Measurements from ENCODE around the gene CDH7.

Gene CDH7

DNA sequence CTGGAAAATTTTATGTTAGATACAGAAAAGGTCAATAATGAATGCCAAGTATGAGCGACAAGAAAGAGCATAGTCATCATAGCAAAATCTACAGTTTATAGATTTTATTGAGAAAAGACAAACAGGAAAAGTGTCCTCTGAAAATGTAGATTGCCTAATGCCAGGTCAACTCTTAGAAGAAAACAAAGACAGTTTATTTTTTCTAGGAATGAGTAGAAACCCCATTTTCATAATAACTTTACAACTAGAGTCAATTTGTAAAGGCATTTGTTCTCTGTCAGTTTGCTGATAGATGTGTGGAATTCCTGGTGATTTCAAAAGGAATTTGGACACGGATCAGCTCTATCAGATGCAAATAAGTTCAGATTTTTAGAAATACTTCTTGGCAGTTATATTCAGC lies 16.6 kb downstream of the CDH7 start:
- DNase-seq (ENCODE audit: low read depth), result no peak

DNA sequence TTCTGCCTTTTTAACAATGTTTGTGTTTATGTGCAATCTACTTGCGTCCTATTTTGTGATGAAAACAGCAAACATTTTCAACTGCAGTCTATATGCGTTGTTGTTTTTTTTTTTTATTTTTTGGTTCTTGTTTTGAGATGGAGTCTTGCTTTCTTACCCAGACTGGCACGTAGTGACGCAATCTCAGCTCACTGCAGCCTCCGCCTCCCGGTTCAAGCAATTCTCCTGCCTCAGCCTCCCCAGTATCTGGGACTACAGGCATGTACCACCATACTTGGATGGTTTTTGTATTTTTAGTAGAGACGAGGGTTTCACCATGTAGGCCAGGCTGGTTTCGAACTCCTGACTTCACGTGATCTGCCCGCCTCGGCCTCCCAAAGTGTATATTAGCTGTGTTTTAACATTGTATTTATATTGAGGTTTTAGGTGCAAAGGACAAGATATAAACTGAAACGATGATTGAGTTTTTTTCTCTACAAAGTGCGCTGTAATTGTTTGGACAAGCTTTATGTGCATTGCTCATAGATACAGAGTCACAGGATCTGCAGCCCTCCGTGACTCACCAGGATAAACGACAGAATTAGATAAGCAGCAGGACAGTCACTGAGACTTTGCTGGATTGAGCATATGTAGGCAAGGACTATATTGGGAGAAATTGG lies 17.4 kb downstream of the CDH7 start:
- DNase-seq (ENCODE audit: low read depth), result no peak

DNA sequence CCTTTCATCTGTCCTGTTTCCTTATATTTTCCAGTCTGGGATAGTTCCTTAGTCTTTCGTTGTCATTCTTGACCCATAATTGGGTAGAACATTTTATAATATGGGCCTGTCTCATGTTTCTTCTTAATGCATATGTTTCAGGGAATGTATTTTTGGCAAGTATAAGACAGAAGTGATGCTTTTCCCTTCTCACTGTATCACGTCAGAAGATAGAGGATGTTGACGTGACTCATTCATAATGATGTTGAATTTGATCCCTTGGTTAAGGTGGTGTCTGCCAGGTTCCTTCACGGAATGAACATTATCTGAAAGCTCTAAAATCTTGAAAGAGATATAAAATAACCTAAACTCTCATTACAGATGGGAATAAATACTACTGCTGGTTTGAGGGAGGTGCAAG lies 18.8 kb downstream of the CDH7 start:
- DNase-seq (ENCODE audit: low read depth), result no peak

DNA sequence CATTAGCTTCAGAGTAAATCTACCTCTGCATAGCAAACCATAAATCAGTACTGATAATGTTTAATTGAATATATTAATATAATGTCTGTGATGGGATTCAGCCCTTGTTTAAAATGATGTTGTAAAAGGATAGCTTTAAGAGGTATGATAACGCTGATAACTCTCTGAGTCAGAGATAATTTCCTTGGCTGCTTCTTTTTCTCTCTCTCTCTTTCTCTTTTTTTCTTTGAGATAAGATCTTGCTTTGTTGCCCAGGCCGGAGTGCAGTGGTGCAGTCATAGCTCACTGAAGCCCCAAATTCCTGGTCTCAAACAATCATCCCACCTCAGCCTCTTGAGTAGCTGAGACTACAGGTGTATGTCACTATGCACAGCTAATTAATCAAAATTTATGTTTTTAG lies 35.7 kb downstream of the CDH7 start:
- no peak for DNase-seq (ENCODE audit: low read depth)

DNA sequence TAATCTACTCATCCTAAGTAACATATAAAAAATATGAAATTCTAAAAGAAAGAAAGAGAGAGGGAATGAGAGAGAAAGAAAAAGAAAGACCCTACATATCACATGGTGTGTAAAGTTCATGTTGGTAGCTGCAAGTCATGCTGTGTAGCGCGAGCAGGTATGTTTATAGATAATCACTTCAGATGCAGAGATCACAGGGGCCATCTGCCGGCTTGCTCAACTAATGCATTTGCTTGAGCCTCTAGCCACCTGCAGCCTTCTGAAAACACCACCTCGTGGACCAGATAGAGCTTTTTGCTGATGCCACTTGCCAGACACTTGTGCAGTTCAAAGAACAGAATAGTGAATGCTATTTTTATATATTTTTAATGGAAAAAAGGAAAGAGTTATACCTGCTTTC lies 37.6 kb downstream of the CDH7 start:
- DNase-seq (ENCODE audit: low read depth), result no peak

DNA sequence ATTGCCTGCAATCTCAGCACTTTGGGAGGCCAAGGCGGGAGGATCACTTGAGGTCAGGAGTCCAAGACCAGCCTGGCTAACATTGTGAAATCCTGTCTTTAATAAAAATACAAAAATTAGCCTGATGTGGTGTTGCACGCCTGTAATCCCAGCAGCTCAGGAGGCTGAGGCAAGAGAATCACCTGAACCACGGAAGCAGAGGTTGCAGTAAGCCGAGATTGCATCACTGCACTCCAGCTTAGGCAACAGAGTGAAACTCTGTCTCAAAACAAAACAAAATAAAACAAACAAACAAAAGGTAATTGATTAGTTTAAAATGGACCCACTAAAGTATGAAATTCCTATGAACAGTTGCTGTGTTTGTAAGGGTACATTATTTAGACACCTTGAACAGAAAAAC lies 39.8 kb downstream of the CDH7 start:
- DNase-seq (ENCODE audit: low read depth), result no peak

DNA sequence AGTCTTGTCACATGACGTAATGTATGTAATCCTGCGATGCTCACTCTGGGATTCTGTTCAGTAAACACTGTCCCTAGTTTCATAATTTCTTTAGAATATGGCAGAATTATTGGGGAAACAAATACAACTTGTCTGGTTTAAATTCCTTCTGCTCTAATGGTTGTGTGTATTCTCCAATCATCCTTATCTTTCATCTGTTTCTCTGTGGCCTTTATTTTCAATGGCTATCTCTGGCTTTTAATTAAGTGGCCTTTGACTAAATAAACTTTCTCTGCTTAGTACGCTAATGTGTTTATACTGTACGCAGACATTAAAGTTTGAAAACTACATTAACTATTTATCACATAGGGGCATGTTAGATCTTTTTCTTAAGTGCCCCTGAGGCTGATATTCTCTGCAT lies 40.9 kb downstream of the CDH7 start:
- DNase-seq (ENCODE audit: low read depth), result no peak

DNA sequence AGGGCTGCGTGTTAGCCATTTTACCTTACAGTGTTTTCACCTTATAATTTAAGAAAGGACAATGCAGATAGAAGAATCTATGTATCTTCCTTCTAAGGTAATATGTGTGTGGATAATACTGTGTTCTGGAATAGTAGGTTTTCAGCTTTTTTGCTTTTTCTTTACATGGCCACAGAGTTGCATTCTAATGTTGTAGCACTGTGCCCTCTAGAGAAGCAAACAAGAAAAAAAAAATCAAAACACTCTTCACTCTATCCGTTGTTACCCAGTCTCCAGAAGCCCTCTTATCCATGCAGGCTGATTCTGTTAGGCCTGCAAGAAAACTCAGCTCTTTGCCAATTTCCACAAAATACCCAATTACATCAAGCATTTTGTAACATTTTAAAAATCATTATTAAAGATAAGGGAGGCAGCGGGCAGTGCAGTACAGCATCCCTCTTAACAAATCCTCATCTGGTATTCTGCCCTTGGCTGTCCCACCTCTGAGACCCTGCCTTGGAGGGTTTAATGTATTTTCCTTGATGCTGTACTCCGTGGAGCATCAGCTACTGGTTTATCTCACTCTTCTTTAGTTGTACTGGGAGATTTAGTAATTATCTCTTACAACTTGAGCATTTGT lies 41.8 kb downstream of the CDH7 start:
- DNase-seq (ENCODE audit: low read depth), result no peak

DNA sequence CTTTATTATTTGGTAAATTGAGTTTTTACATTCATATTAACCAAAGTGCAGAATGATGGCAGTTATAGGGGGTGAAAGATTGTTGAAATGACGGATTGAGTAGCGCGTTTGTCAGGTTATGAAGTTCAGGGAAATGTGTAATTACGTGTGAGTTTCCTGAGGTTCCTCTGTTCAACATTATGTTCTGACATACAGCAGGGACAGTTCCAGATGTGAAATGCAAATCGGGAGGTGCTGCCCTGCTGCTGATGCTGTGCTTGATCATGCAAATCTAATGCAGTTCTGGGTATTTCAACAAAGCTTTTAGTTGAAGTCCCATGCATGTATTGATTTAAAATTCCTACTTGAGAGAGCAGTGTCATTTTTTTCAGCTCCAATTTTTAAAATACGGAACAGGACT lies 57.9 kb downstream of the CDH7 start:
- no peak for DNase-seq (ENCODE audit: low read depth)

DNA sequence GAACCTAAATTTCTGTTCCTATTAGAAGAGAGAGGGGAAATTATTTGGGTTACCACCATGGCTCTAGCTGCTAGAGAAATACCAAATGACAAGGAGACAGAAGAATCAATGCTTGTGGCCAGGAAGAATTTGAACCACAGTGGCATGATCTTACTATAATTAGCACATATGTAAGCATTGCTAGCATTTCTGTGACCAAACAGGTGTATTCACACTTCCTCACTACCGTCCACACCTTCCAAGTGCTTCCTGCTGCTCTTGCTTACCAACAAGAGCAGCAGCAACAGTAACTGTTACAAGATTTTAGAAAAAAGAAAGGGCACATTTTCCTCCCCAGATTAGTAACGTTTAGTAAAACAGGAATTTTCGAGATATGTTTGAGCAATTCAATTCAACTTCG lies 60.5 kb downstream of the CDH7 start:
- no peak for DNase-seq (ENCODE audit: low read depth)

DNA sequence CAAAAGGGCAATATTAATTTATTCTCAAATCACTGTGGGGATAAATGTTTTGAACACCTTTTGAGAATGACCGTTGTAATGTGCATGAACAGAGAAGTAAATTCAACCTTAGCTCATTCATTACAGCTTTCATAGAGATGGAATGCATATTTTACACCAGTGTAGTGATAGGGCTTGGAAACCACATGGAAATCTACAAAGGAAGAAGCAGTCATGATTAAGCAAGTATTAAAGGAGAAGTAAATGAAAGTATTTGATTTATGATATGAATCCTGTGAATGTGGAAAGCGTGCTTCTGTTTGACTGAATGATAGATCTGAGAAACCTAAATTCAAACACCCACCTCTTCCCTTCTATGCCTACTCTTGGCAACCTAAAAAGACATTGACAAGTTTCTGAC lies 64.7 kb downstream of the CDH7 start:
- no peak for DNase-seq (ENCODE audit: low read depth)

DNA sequence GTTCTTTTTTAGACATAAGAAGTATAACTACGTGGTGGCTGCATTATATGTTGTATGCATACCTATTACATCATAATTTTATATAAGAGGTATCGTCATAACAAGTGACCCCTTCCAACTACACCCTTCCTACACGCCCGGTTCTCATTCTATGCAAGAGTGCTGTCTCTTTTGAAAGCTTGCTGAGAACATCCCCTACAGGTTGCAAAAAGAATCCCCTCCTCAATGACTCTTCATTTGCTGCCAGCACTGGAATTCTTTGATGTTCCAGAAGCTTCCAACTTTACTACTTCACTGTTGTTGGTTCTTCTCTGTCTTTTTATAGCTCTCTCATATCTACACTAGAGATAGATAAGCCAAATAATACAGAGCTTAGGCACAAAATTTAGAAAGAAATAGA lies 66.4 kb downstream of the CDH7 start:
- no peak for DNase-seq (ENCODE audit: low read depth)

DNA sequence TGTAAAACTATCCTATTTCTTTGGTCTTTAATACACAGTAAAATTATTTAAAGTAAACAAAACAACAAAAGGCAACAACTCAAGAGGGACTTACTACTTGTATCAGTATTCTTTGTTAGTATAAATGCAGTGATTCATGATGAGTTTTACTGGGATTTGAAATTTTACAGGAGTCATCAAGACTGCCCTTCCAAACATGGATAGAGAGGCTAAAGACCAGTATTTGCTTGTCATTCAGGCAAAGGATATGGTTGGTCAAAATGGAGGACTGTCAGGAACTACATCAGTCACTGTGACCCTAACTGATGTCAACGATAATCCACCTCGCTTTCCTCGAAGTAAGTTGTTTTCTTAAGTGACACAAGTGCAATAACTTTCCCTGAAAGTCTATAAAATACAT lies 71.1 kb downstream of the CDH7 start:
- no peak for DNase-seq (ENCODE audit: low read depth)

DNA sequence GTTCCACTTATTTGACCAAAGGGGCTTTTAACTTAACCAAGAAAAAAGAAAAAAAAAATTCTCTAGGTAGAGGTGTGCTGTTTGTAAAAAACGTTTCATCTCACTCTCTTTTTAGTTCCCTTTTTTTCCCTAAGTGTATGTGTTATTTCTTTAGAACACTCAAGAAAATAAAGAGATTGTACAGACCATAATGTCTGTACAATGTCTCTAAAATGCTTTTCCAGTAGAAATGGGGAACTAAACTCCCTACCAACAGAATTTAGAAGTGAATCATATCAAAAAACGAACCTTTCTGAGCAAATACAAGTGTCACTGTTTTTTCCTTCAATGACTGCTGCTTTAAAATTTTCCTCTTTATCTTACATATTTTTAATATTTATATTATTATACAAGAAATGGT lies 72.0 kb downstream of the CDH7 start:
- no peak for DNase-seq (ENCODE audit: low read depth)

DNA sequence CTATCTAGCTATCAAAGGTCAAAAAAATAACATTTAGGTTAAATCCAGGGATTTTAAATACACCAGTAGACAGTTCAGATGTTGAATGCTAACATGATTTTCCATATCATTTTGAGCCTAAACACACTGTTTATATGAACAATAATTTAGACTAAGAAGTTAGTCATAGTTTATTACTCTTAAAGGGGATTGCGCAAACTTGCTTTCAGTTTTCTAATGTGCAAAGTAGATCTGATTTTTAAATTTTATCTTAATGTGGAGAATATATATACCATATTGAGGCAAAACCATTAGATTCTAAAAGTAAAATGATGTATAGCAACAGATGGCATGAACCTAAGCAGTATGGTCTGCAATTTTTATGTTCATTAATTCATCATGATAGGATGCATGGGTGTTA lies 76.6 kb downstream of the CDH7 start:
- DNase-seq (ENCODE audit: low read depth), result no peak

DNA sequence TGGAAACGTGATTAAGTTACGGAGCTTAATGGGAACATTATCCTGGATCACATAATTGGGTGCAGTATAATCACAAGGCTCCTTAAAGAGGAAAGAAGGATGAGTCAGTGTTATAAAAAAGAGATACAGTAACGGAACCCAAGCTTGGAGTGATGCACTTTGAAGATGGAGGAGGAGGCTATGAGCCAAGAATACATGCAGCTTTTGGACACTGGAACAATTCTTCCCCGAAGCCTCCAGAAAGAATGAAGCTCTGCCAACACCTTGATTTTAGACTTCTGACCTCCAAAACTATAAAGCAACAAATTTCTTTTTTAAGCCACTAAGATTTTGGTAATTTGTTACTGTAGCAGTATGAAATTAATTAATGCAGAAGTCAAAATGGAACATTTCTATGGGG lies 85.1 kb downstream of the CDH7 start:
- DNase-seq (ENCODE audit: low read depth), result no peak

DNA sequence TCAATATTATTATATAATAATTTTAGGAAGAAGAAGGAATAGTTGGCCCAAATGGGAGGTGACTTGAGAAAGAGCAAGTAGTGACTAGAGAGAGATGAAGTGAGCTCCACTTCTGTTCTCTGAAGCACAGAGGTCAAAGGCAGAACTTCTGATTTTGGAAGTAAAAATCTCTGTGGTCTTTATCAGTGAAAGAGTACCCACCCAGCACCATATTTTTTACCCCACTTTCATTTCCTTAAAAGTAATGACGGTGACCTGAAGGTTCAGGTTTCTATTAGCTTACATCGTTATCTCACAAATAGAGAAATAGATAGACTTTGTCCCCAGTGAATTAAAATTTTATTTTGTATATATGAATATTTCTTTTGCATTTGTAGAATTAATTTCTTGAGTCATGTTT lies 95.3 kb downstream of the CDH7 start:
- no peak for DNase-seq (ENCODE audit: low read depth)

DNA sequence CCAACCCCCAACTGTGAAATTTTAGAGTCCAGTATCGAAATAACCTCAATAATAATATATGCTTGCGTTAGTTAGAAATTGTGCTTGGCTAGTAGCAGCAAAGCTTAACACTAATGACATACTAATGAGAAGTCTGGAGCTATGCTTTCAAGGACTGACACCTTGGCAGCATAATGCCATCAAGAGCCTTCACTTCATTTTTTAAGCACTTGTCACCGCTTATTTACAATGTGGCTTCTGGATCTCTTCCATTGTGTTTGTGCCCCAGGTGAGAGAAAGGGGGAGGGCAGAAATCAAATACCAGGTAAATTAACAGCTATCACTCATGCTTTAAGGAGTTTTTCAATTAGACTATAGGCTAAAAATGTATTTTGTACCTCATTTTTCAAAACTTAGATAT lies 101.5 kb downstream of the CDH7 start:
- DNase-seq (ENCODE audit: low read depth), result no peak

DNA sequence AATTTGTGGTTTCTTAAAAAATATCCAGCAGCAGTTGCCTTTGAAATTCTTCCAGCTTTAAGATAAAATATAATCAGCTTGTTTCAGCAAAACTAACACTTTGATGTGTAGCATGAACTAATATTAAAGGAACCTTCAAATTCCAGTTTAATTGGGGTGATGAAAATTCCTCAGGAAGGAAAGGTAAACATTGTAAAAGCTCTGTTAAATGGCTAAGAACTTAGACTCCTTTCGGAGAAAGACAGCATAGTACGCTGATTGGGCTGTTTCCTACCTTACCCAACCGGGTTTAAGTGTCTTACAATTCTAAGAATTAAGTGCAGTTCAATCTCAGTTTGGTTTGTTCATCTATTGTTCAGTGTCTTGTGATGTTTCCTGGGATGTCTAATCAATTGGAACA lies 108.3 kb downstream of the CDH7 start:
- DNase-seq (ENCODE audit: low read depth), result no peak

DNA sequence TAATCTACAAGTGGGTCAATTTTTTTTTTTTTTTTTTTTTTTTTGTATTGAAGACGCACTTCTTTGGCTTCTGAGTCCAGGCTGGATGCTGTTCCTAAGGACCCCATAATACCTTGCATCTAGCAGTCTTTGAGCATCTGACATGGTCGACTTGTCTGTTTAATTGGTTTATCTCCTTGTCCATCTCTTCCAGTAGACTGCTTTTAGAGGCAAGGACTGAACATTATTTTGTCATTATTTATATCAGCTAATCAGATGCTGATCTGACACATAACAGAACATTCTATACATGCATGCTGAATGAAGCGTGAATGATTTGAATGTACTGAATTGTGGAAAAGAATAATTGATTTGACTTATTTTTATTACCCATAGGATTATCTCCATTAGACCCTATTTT lies 118.7 kb downstream of the CDH7 start:
- DNase-seq (ENCODE audit: low read depth), result no peak

DNA sequence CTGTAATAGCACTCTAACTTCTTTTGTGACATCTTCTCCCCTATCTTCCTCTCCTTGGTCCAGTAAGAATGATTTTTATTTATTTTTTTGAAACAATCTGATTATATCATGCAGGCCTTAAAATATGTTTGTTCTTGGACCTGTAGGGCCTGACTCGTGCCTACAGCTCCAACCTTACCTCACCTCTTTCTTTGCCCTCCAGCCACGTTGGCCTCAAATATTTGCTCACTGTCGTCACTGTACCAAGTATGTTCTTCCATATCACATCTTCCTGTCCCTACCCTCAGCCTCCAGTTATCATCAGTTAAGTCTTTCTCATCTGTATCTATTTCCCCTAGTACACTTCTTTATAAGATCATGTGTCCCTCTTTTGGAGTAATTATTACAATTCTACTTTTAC lies 125.5 kb downstream of the CDH7 start:
- no peak for DNase-seq (ENCODE audit: low read depth)

DNA sequence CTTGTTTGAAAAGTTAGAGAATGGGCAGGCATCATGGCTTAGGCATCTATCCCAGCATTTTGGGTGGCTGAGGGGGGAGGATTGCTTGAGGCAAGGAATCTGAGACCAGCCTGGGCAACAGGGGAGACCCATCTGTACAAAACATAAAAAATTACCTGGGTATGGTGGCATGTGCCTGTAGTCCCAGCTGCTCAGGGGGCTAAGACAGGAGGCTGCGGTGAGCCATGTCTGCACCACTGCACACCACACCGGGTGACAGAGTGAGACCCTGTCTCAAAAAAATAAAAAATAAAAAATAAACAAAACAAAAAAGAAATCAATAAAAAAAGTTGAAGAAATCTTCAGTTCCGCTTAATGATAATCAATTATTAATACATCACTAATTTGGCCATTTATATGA lies 146.5 kb downstream of the CDH7 start:
- DNase-seq (ENCODE audit: low read depth), result no peak

DNA sequence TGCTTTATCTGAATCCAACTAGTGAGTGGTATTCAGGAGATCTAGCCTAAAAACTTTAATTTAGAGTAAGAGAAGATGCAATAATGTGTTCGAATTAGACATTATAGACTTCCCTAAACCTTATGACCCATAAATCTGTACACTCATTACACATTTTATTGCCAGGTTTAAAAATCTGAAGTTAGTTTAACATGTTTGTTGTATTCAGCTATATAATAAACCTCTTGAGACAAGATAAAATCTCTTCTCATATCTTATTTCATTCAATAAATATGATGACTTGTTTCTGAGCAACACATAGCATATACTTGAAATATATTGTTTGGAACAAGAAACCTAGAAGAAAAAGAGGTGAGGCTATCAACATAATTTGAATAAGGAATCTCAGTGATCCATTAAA lies 150.7 kb downstream of the CDH7 start:
- no peak for DNase-seq (ENCODE audit: low read depth)

DNA sequence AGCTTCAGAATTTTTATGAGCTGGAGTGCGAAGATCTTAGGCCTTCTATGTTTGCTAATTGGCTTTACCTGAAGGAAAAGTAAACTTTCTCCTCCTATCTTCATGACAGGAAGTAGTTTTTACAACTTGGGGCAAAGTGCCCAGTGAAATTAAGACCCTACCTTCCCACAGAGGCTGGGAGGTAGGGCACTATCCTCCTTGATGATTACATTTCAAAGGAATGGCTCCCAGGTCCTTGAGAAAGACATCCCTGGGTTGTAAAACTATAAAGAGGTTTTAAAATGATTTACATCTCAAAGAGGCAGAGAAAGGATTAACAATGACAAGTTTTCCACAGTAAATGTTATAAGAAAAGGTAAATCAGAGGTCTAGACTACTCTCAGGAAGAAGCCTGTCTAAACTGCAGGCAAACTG lies 155.8 kb downstream of the CDH7 start:
- DNase-seq (ENCODE audit: low read depth), result no peak

DNA sequence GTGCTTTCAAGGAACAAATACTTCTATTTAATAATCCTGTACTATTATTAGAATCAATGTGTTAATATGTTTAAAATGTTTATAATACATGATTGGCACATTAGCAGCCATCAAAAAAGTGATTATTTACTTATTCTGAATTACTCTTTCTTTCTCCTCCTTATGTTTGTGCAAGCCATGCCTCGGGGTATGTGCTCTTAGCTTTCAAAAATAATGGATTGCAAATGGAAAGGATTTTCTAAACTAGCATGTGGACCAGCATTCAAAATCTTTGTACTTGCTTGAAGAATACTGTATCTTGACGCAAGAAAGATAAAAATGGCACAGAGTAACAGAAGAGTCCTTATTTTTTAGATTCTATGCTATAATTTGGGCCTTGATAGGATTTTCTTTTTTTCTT lies 156.5 kb downstream of the CDH7 start:
- no peak for DNase-seq (ENCODE audit: low read depth)

All from CMK (cell line).